WTC11 (cell line): Measurements from ENCODE around the gene COL5A1.

ENCODE experiments used
- CTCF ChIP-seq: fragments of 200-600 bp; IDR thresholded peaks from 2 replicates; pipeline ENCODE4 v1.8.0; 2022; ENCODE audit warnings: antibody characterized with exemption
- FOXJ3 ChIP-seq: sonication (generic); formaldehyde crosslinking; IDR thresholded peaks from 2 replicates; pipeline ENCODE4 v1.9.0; 2021; ENCODE audit warnings: missing genetic modification reagents, mild to moderate bottlenecking, borderline replicate concordance
- IRF2 ChIP-seq: sonication (generic); formaldehyde crosslinking; IDR thresholded peaks from 2 replicates; pipeline ENCODE4 v1.8.0; 2022; ENCODE audit warnings: low read depth, missing genetic modification reagents, borderline replicate concordance
- NFYB ChIP-seq: sonication (generic); formaldehyde crosslinking; conservative IDR thresholded peaks from 2 replicates; pipeline ENCODE4 v1.8.0; 2022; ENCODE audit warnings: low read depth, missing genetic modification reagents
- NR3C1 ChIP-seq: sonication (generic); formaldehyde crosslinking; conservative IDR thresholded peaks from 2 replicates; pipeline ENCODE4 v1.8.1; 2023; ENCODE audit warnings: low read depth, mild to moderate bottlenecking, missing genetic modification reagents
- RORB ChIP-seq: fragments of 250-450 bp; sonication (Bioruptor Pico); IDR thresholded peaks from 2 replicates; pipeline ENCODE4 v1.9.0; 2021; ENCODE audit warnings: mild to moderate bottlenecking
- SP1 ChIP-seq: sonication (generic); formaldehyde crosslinking; conservative IDR thresholded peaks from 2 replicates; pipeline ENCODE4 v1.8.1; 2022; ENCODE audit warnings: missing genetic modification reagents
- USF2 ChIP-seq: sonication (generic); formaldehyde crosslinking; IDR thresholded peaks from 2 replicates; pipeline ENCODE4 v1.8.1; 2023; ENCODE audit warnings: mild to moderate bottlenecking, missing genetic modification reagents, moderate library complexity
- ZNF317 ChIP-seq: sonication (generic); formaldehyde crosslinking; IDR thresholded peaks from 2 replicates; pipeline ENCODE4 v1.8.1; 2023; ENCODE audit warnings: low read depth, mild to moderate bottlenecking, moderate library complexity, missing genetic modification reagents, borderline replicate concordance
- ZNF425 ChIP-seq: fragments of 250-450 bp; sonication (Bioruptor Pico); conservative IDR thresholded peaks from 2 replicates; pipeline ENCODE4 v1.9.0; 2021; ENCODE audit warnings: mild to moderate bottlenecking
- ZNF512 ChIP-seq: sonication (generic); formaldehyde crosslinking; IDR thresholded peaks from 2 replicates; pipeline ENCODE4 v1.8.1; 2022; ENCODE audit warnings: missing genetic modification reagents, borderline replicate concordance

- TF ChIP-seq CTCF (no peak), USF2 (CRISPR knock-in tag) (no peak), ZNF317 (CRISPR knock-in tag) (no peak), FOXJ3 (no peak), ZNF425 (CRISPR knock-in tag) (no peak), ZNF512 (no peak), NR3C1 (CRISPR knock-in tag) (no peak), IRF2 (CRISPR knock-in tag) (no peak), SP1 (CRISPR knock-in tag) (no peak), NFYB (CRISPR knock-in tag) (no peak), RORB (CRISPR knock-in tag) (no peak)
These were observed 132.2 kb downstream of the COL5A1 start for GRCh38 chr9:134773842-134774241.
